CD4-positive, alpha-beta T cell treated with Interleukin-6 for 4 hours (primary cell): ENCODE data around the gene BMAL1.

Experiments used
- DNase-seq: peaks from one replicate; pipeline ENCODE4 v3.0.0-alpha.2; 2020; ENCODE audit warnings: mixed read lengths

Gene BMAL1

DNA sequence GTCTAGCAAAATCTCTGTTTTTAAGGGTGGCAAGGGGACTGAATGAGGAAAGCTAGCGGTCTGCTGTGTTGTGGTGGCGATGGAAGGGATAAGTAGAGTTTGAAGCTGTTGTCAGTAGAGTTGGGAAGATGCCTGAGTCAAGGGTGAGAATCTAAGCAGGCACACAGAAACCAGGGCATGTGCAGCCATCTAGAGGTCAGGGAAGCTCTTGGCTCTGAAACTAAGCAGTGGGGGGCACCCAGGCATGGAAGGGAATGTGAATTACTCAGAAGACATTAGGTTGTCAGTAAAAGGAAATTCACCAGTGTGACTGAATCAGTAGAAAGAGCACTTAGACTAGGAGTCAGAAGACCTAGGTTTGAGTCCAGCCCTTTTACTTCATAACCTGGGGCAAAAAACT is 15.4 kb downstream of the BMAL1 start:
- no peak for DNase-seq

DNA sequence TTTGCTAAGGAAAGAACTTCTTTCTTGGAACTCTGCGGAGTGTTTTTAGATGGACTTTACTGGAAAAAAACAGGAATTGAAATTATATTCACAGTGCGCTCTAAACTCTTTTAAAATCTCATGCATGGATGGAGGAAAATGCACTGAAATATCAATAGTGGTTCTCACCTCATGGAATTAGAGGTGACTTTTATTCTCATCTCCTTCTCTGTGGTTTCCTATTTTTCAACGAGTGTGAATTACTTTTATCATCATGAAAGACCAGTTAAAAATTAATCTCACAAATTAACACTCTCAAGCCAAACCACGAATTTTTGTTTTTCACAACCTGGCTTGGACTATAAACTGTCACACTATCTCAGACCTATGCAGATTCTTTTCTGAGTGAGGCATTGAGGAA is 16.6 kb downstream of the BMAL1 start:
- DNase-seq = no peak

DNA sequence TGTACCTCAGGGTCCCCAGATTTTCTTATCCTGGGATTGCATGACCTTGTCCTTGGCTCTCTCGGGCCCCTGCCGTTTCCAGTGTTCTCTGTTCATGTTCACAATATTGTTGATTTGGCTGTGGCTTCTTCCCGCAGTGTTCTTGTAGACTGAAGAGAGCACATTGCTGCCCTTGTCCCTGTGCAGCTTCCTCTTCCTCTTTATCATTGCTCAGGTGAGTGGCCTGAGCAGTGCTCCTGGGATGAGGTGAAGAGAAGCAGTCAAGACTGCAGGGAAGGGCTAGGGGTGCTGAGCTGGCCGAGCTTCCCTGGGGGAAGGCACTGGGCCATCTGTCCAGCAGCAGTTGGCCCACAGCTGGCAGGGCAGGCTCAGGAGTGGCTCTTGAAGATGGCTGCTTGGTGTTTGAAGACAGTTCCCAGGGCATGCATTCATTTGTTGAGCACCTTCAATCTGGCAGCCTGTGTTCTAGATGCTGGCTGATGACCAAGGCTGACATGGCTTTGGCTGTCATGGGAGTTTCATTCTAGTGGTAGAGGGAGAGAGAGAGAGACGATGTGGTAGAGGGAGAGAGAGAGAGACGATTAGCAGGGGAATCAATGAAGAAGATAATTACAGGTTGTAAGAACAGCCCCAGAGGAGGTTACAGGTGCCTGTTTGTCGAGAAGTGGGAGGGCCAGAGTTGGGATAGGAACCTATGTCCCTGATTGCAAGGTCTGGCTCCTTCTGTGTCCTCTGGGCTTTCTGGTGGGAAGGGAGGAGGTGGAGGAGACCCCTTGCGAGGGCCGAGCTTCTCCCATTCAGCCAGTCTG is 17.4 kb downstream of the BMAL1 start:
- no peak for DNase-seq

DNA sequence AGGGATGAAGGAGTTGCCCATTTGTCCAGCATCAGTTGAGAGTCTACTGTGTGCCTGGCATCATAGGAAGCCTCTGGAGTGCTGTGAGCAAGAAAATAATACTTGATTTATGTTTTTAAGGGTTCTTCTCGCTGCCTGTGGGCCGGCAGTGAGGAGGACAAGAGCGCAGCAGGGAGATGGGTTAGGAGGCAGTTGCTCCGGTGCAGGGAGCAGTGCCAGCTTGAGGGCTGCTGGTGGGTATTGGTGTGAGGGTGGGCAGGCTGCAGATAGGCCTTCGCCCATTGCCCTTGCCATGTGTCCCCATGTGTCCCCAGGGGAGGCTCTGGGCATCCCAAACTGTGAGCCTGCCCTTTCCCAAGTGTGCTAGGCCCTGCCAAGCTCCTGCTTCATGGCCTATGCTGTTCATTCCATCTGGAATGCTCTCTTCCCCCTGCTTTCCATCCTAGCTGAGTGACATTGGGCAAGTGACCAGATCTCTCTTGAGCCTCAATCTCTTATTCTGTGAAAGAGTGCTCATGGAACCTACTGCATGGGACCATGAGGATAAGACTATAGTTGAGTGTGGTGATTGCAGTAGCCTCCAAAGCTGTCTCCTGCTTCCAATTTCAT is 19.8 kb downstream of the BMAL1 start:
- no peak for DNase-seq

DNA sequence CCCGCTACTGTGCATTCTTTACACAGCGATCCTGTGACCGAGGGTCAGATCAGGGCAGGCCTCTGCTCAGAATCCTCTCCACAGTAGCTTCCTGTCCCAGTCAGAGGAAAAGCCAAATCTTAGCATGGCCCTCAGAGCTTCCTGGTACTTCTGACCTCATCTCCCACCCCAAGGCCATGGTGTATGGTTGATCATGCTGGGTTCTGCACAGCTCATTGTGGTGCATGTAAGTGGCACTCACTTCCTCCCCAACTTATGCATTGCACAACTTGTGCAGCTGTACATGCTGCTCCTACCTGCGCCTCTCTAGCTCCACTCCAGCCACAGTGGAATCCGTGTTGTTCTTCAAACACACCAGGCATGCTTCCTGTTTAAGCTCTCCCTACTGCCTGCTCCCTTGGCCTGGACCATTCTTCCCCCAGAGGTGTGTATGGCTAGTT is 20.3 kb downstream of the BMAL1 start:
- peak; percentile 24 for DNase-seq

DNA sequence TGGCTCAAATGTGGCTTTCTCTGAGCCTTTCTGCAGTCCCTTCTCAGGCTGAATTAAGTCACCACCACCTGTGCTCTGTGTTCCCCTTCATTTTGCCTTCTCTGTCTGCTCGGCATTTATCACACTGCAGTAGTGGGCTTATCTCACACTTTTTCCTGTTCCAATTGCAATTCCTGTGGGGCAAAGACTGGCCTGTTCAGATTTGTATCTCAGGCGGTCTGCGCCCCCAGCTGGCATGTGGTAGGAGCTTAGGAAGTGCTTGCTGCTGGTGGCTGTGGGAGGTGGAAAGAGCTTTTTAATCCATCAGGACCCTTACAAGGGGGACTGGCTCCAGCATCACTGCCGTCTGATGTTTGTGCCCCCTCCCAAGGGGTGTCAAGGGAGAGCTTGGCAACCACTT is 21.2 kb downstream of the BMAL1 start:
- DNase-seq = no peak

DNA sequence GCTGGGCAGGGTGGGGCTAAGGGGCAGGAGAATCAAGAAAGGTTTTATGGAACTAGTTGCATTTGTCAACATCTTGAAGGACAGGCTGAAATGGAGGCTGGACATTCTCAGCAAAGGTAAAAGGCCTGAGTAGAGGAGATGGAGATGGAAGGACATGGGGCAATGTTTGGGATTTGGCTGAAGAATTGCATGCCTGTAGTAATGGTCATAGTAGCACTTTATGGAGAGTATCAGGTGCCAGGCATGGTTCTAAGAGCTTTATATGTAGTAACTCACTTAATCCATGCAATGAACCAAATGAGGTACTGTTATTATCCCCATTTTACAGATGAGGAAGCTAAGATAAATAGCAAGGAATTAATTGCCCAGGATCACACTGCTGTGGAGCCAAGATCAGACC is 23.9 kb downstream of the BMAL1 start:
- no peak for DNase-seq

DNA sequence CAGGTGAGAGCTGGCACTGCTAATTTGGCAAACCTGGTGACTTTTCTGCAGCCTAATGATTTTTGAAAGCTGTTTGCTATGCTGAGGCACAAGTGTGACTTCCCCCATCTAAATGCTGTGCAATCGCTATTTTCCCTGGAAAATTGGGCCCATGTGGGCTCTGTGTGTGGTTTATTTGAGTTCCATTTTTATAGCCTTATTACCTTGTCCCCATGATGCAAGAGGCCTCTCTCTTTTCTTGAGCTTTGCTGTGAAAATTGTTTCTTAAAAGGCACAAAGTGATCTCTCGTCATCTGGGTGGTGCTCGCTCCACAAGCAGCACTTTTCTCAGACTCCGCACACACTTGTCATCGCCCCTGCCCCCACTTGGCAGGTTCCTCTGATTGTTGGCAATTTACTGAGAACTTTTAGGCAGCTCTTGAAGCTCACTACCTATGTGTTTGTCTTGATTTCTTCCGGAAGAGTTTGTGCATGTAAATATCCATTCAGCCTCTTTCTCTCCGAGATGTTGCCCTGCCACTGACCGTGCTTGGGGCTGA is 24.9 kb downstream of the BMAL1 start:
- DNase-seq = no peak

DNA sequence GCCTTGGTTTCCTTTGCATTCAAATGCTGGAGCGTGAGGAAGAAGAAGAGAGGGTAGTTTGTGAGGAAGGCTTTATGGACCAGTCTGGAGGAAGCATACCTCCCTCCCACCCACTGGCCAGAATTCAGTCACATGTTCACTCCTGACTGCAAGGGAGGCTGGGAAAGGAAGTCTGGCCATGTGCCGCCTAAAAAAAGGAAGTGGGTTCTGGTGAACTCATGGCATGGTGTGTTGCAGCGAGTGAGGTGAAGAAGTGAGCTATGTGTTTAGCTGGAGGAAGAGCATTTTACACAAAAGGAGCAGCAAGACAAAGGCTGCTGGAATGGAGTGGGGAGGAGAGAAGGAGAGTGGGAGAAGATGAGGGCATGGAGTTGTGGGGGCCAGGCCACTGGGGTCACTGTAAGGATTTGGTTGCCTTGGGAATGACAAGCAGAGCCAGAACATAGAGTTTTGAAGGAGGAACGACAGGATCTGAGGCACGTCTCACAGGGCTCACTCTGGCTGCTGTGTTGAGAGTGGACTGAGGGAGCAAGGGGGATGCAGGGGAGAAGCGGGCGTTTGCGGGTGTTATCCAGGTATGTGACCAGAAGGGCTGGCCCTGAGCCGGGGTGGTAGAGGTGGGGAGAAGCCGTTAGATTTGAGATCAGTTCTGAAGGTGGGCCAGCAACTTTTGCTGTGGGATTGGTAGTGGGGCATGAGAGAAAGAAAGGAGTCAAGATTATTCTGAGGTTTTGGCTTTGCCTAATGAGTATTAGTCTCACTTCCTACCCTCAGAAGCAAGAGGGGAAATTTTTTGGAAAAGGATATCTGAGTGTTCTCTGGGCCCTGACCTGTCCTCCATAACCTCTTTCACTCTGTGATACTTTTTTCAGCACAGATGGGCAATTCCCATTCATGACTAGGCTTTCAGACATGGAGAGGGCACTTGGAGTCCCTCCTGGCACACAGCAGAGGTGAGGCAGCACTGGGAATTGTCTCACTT is 26.4 kb downstream of the BMAL1 start:
- DNase-seq = peak; percentile 14

DNA sequence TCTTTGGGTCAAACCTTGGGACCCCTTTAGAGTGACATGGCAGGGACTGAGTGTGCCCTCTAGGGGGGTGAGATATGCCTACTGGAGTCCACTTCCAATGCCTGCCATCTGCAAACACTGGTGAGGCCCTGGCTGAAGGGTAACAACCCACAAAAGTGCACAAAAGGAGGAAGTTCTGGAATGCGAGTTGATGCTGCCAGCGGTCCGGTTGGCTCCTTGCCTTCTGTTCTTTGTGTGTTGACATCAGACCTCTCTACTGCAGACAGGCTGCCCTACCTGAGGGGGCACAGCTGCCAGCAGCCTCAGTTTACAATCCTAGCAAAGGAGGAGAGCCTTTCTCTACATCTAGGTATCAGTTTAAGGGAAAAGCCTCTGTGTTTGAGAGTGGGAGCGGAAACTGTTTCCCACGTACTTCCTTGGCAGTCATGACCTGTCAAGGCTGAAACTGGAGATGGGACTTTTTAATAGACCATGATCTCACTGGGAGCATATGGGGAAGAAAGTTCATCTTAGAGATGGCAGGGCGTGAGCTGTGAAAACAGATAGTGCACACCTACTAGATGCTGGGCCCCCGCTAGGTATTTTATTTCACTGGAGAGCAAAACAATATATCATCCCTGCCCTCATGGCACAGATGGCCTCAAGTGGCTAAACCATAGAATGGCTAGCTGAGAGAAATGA is 27.2 kb downstream of the BMAL1 start:
- DNase-seq = no peak

DNA sequence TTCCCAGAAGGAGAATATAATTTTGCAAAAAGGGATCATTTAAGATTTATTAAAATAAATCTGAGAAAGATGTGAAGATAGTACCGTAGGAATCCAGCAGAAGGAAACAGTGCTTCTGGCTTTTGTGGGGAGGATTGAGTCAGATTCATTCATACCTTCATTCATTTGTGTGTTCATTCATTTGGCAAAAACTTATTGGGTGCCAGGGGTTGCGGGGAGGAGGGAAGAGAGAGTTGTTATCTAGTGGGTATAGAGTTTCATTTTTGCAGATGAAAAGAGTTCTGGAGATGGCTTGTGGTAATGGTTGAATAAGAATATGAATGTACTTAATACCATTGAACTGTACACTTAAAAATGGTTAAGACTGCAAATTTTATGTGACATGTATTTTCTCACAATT is 31.1 kb downstream of the BMAL1 start:
- DNase-seq = no peak

DNA sequence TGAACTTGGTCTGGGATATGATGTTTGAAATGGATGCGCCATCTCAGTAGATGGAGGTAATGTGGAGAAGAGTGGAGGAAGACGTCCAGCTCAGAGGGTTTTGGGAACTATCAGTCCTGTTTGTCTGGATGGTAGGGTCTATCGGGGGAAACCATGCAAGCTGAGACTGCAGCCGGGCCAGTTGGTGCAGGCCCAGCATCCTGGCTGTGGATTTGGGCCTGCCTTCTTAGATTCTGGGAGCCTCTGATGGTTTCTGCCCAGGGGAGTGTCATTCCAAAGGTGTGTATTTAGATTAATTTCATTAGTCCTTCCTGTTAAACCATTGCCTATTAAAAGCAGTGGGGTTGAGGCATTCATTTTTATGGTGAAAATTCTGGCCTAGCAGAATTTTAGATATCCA is 31.6 kb downstream of the BMAL1 start:
- DNase-seq = no peak

DNA sequence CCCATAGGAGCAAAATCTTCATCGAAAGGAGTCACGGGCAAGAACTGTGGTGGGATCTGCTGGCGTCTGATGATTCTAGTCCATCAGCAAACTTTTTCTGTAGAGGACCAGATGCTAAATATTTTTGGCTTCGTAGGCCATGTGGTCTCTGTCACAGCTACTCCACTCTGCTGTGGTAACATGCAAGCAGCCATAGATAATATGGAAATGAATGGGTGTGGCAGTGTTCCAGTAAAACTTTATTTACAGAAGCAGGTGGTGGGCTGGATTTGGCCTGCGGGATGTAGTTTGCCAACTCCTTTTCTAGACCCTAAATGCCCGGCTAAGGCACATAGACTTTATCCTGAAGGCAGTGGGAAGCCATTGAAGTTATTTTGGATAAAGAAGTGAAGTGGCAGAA is 32.9 kb downstream of the BMAL1 start:
- no peak for DNase-seq

DNA sequence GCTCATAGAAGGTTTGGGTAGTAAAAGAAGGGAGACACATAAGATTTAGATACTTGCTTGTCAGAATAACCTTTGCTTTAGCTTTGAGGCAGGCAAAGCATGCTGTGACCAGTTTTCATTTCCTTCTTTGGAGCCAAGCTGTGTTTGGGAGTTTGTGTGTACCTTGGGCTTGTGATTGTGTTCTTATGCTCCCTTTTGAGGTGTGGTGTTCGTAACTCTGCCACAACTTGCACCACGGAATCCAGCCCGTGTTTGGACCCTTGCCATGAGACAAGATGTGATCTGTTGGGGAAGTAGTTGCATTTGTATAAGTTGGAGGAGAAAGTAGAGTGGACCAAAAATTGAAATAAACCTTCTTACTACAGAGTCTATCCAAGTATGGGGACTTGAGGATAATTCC is 34.0 kb downstream of the BMAL1 start:
- no peak for DNase-seq

DNA sequence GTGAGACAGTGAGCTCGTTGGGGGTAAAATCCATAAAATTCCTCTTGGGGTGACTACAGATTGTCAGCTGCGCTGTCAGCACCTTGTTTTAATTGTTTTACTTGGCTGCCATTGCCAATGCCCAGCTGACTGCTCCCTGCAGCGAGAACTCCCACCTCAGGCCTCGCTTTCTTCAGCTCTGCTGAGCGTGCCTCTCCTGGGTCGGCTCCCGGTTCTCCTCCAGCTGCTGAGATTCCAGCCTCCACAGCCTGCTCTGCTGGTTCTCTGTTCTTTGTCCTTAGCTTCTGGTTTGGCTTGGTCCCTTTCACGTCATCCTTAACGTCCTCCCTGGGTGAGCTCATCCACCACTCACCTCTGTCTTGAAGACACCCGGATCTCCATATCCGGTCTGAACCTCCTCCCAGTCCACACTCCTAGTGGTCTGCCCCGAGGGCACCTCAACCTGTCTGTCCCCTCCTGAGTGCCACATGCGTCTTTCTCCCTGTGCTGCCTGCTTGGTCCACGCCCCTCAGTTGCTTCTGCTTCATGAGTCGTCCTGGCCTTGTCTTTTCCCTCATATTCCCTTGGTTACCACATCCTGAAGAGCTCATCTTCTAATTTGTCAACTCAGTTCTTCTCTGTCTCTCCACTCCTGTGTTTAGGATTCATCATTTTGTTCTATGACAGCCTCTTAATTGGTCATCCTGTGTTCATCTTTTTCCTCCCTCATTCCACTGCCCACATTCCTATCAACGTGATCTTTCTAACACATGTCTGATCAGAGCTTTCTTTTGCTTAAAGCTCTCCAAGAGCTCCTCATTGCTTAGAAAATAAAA is 35.6 kb downstream of the BMAL1 start:
- DNase-seq = no peak

DNA sequence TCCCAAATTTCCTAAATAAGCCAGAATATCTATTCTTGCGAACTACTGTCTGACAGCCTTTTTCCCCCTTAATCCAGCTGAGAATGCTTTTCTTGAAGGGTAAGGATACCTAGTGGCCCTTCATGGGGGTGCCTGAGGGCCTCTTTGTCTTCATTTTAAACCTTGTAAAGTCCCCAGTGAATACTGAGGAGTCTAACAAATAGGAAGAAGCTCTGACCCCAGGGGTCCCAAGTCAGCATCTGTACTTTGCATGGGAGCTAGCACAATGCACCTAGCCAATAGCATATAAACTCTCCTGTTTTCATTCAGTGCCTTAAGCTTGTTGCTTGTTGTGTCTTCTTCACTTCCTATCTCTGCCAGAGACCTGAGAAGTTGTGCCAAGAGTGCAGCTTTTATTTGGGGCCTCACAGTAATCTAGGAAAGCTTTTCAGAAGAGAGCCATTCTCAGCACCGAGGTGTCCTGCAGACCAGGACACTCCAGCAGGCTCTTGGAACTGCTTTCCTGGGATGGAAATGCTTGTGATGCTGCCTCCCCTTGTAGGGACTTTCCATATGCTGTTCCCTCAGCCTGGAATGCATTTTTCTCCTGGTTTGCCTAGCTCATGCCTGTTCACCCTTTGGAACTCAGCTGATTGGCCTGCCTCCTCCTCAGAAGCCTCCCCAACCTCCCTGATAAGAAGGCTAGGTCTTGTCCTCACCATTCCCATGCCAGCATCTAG is 37.2 kb downstream of the BMAL1 start:
- DNase-seq = no peak

DNA sequence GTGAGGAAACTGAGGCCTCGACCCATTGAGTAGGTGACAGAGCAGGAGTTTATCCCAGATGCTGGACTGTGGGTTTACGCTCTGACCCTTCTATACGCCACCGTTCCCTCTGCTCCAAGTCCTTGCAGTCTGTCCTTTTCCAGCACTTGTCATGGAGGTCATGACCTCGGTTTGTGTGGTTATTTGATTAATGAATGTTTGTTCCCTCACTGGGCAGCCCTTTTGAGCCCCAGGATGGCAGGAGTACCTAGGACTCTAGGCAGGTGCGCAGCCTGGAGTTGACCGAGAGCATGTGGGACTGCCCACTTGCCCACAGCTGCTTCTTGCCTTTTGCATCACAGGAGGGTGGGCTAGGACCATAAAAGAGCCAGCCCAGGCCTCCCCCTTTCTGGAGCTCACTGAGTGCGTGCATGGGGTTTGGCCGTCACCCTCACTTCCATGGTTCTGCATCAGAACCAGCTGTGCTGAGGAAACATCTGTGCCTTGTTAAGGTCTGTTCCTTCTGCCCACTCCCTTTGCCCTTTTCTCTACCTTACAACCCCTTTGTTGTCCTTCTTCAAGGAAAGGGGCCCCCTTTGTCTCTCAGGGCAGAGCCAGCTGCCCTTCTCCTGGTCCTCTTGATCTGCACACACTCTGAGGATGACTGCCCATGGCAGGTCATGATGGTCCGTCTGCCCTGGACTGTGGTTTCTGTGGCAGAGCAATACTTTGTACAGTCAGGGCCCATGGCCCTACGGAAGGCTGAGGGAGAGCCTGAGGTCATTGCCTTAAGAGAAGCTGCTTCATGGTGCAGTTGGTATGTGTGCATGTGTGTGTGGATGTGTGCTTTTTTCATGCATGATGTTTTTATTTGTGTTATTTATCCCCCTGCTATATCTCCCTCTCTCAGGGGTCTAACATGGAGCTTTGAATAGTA is 38.2 kb downstream of the BMAL1 start:
- DNase-seq = no peak

DNA sequence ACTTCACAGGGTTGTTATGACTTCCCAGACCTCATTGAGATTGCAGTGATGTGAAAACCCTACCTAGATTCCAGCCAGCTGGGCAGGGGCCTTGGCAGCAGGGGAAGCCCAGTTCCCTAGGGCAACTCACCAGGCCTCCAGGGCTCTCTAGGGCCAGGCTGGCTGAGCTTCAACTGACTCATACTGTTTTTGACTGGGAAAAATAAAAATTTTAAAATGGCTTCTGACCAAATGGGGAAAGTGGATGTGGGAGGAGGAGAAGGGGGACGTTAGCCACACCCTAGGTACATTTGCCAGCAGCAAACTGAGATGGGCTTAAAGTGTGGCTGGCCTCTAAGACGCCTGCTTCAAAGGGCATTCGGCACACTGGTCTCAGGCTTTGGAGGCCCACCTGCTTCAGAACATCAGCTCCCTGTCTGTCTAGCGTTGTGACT is 39.0 kb downstream of the BMAL1 start:
- no peak for DNase-seq

DNA sequence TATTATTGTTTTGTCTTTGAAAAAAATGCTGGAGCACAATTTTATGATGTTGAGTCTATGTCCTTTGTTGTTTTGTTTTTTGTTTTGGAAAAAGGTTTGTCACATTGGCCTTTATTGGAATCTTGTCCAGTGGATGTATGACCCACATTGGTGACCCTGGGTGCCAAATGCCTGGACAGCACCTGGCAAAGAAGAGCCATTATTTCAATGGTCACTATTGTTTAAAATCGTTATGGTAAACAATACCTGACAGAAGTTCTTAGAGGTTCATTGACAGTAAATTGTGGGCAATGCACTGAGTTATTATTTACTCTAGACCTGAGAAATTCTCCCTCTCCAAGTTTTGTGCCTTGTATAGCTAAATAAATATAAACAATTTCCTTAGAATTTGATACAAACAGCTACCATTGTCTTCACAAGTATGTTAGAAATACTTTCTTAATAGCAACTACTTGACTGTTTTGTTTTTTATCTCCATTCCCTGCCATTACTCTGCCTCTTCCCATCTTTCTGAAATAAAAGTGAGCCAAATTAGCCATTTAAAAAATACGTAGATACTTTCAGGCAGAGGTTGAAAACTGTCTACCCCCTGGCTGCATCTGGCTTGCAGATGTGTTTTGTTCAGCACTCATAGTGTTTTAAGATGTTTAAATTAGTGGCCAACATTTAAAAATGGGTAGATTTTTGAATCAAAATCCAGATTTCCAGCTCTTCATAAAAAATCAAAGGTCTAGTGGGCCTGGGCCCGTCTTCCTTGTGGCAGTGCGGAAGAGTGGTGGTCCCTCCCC is 39.9 kb downstream of the BMAL1 start:
- DNase-seq = no peak
